HG03060 (cell line): ENCODE data around the gene SUPT6H.
"Not testable (repeated sequence)": the region's sequence is repeated elsewhere in the genome, so short reads cannot be mapped to it uniquely, and the experiment has no call there.

Experiments
- ATAC-seq: cut with Tn5 transposase; IDR thresholded peaks from one replicate; pipeline ENCODE4 v1.9.1; 2021; ENCODE audit warnings: low read depth, moderate number of reproducible peaks; ENCODE audit not compliant: unreplicated experiment

SUPT6H gene

DNA sequence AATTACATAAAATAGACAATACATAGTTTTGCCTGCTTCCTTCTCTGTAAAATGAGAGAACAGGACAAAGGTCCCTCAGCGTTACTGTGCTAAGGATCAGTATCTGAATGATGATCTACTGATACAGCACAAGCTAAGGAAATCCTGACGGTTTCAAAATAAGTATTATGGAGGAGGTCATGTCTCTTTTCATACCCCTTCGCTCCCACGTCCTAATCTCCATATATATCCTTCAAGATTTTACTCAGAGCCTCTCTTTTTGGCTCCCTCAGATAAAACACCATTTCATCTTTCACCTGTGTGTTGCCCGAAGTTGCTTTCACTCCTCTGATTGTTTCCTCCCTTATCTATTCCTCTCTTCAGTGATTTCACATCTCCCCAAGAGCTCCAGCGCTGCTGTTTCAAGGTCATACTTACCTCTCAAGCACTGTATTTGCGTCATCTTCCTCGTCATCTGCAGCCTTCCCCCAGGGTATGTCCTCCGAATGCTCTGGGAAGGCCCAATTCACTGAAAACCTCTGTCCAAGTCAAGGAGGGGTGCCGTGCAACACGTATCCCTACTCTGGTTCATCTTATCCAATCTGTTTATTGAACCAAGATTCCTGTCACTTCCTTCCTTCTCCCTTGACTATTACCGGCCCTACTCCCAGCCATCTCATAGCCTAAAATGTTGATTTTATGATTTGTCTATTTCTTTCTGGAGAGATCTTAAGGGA lies 15.8 kb upstream of the SUPT6H start:
- ATAC-seq: no peak

DNA sequence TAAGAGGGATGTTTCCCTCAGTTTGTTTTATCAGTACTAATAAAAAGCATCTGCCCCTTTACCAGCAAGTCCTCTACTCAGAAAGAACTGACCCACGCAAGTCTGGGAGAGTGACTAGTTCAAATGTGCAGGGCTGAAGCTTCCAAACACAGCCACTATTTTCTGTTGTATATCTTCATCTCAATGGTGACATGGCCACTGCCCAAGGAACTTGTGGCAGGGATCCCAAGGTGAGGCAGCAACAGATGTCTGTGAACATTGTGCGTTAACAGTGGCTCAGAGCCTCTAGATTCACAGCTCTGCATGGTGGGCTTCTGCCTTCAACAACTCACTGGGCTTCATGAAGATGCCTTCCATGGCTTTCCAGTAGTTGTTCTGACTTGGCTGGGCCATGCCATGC lies 13.3 kb upstream of the SUPT6H start:
- no peak for ATAC-seq

DNA sequence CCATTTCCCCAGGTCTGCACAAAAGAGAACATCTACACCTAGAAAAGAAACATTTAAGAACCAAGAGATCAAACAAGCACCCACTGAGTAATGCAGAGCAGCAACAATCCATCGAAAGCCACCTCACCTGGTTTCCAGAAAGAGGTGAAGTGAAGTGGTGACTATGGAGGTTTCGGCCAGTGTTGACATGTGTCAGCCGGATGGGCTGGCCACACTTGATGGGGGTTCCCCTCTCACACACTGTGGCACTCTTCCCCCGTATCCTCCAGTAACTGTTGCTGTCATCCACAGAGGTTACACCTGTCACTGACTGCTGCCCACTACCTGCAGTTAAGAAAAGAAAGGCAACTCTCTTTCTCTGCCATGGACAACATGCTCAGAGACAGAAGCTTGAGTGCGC lies 6.8 kb upstream of the SUPT6H start:
- no peak for ATAC-seq

DNA sequence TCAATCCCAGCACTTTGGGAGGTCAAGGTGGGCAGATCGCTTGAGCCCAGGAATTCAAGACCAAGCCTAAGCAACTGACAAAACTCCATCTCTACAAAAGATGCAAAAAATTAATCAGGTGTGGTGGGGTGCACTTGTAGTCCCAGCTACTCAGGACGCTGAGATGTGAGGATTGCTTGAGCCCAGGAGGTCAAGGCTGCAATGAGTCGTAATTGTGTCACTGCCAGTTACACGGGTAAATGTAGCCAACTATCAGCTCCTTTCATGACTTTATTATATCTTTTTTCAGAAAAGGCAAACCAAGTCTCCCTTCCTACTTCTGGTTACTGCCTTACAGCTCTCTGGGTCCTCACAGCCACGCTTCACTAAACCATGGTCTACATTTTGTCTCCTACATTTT lies 4.2 kb upstream of the SUPT6H start:
- no peak for ATAC-seq

DNA sequence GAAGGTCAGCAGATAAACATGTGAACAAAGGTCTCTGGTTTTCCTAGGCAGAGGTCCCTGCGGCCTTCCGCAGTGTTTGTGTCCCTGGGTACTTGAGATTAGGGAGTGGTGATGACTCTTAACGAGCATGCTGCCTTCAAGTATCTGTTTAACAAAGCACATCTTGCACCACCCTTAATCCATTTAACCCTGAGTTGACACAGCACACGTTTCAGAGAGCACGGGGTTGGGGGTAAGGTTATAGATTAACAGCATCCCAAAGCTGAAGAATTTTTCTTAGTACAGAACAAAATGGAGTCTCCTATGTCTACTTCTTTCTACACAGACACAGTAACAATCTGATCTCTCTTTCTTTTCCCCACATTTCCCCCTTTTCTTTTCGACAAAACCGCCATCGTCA lies 3.7 kb upstream of the SUPT6H start:
- not testable (repeated sequence) for ATAC-seq

DNA sequence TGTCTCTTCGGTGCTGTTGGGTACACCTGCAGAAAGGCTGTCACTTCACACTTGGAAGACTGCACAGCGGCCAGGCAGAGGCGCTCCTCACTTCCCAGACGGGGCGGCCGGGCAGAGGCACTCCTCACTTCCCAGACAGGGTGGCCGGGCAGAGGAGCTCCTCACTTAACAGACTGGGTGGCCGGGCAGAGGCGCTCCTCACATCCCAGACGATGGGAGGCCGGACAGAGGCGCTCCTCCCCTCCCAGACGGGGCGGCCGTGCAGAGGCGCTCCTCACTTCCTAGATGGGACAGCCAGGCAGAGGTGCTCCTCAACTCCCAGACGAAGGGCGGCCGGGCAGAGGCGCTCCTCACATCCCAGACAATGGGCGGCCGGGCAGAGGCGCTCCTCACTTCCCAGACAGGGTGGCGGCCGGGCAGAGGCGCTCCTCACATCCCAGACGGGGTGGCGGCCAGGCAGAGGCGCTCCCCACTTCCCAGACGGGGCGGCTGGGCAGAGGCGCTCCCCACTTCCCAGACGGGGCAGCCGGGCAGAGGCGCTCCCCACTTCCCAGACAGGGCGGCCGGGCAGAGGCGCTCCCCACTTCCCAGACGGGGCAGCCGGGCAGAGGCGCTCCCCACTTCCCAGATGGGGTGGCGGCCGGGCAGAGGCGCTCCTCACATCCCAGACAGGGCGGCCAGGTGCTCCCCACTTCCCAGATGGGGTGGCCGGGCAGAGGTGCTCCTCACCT lies 3.1 kb upstream of the SUPT6H start:
- ATAC-seq: not testable (repeated sequence)

DNA sequence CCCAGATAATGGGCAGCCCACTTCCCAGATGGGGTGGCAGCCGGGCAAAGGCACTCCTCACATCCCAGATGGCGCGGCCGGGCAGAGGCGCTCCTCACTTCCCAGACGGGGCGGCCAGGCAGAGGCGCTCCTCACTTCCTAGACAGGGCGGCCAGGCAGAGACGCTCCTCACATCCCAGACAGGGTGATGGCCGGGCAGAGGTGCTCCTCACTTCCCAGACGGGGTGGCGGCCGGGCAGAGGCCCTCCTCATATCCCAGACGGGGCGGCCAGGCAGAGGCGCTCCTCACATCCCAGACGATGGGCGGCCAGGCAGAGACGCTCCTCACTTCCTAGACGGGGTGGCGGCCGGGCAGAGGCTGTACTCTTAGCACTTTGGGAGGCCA lies 2.5 kb upstream of the SUPT6H start:
- ATAC-seq: not testable (repeated sequence)

DNA sequence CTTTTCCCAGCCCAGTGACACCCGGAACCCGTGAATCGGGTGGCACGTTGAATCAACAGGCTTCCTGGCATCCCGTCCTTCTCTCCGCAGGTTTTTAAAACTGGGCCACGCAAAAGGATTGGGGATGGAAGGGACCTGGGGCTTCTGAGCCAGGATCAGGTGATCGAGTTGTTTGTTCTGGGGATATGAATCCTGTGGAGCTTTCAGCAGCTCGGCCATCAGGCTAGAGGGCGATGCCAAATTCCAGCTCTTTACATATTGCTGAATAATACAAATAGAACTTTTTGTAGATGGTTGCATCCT lies 473 bp downstream of the SUPT6H start:
- ATAC-seq: no peak

DNA sequence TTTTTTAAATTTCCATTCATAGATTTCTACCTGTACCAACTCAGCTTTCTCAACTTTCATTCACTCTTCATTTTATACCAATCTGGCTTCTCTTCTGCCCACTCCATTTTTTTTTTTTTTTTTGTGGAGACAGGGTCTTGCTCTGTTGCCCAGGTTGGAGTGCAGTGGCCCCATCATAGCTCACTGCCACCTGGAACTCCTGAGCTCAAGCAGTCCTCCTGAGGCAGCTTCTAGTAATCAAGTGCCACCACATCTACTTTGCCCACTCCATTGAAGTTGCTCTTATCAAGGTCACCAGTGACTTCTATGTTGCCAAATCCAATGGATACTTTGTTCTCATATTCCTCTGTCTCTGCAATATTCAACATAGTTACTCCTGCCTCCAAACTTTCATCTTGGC lies 1.7 kb downstream of the SUPT6H start:
- no peak for ATAC-seq

DNA sequence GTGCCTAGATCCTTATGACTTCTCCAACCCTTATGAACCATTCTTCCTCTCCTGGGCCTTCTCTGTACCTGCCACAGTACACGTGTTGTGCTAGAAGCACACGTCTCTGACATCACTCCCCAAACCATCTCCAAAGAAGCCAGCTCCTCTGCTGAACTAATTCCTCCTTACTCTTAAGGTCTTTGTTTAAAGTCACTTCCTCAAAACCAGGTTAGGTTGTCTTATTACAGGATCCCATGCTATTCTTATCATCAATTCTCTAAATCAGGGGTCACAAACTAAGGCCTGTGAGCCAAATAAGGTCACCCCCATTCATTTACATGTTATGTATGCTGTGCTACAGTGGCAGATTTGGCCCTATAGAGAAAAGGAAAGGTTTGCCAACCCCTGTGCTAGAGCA lies 4.0 kb downstream of the SUPT6H start:
- no peak for ATAC-seq

DNA sequence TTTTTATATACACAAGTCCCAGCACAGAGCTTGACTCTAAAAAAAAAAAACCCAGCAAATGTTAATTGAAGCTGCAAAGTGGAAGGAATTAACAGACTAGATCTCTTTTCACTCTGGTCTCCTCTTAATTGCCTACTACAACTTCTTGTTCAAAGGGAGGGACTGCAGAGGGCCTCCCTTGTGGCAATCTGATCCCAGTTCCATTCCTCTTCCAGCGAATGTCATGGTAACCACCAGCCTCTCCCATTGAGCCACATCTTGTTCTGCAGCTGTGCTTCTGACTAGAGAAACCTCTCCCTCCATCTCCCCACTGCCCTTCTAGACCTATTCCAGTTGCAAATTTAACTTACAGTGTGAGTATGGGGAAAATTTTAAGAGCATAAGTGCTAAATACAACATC lies 5.9 kb downstream of the SUPT6H start:
- no peak for ATAC-seq

DNA sequence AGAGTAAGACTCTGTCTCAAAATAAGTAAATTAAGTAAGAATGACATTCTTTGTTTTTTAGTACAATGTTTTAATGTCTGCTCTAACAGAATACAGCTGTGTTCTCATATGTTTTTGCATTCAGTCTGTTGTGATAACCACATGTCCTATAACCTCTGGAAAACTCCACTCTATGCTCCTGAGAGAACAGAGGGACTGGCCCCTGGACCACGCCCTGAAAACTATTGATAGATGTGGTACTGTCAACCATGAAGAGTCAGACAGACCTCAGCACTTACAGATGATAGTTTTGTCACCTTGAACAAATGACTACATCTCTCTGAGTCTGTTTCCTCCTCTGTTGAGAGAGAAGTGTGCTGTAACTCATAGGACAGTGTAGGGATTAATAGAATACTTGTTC lies 7.9 kb downstream of the SUPT6H start:
- ATAC-seq: no peak

DNA sequence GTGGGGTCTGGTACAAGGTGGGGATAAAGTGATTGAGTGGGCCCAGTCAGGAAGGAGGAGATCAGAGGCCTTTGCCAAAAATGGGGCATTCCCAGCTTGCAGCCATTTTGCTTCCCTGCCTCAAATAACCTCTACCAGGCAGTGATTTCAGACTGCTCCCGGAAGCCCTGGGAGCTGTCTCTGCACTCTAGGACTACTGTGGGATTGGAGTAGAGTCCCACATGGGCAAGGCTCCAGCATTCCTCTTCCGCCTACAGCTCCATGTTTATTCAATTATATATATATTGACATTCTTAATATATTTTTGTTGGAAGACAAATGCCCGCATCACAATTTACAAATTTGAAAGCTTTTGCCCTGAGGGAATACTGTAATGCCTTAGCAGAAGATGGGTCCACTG lies 13.5 kb downstream of the SUPT6H start:
- ATAC-seq: no peak

DNA sequence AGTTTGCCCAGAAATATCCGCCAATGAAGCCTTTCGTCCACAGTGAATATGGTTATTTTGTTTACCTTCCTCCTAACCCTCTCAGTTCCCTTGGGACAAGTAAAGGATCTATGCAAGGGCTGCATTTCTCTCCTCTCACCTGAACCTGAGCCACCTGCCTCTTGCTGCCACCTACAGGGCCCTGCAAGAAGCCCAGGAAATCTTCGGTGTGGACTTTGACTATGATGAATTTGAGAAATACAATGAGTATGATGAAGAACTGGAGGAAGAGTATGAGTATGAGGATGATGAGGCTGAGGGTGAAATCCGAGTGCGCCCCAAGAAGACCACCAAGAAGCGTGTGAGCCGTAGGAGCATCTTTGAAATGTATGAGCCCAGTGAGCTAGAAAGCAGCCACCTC lies 14.0 kb downstream of the SUPT6H start:
- no peak for ATAC-seq

DNA sequence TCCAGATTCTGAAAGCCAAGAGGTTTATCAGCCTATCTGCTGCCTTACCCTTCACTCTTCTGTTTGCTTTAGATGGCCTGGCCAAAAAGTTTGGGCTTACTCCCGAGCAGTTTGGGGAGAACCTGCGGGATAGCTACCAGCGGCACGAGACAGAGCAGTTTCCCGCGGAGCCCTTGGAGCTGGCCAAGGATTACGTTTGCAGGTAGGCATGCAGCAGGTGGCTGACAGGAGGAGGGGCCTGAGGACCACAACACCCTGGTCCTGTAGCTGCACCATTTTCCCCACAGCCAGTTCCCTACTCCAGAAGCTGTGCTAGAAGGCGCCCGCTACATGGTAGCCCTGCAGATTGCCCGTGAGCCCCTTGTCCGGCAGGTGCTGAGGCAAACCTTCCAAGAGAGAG lies 20.6 kb downstream of the SUPT6H start:
- ATAC-seq: no peak

DNA sequence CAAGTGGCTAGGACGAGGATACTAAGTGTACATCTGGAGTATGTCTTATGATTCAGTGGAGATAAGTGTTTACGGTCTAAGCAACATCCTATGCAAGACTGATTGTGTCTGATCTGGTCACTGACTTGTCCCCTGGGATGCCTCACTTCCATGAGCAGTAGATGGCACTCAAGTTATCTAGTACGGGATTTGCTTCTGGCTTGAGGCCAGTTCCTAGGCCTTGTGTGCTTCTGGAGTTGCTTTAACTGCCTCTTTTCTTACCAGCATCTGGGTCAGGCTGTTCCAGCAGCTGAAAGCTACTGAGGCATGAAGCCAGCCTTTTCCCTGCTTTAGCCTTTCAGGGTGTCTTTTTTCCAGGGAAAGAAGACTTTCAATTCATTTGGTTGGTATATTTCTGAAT lies 23.0 kb downstream of the SUPT6H start:
- ATAC-seq: no peak

DNA sequence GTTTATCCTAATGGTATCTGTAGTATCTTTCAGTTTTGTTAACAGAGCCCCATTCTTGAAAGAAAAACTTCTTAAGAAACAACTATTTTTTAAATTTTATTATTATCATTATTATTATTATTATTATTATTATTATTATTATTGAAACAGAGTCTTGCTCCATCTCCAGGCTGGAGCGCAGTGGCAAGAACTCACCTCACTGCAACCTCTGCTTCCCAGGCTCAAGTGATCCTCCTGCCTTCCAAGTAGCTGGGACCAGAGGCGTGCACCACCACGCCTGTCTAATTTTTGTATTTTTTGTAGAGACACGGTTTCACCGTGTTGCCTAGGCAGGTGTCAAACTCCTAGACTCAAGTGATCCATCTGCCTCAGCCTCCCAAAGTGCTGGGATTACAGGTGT lies 23.4 kb downstream of the SUPT6H start:
- ATAC-seq: no peak

DNA sequence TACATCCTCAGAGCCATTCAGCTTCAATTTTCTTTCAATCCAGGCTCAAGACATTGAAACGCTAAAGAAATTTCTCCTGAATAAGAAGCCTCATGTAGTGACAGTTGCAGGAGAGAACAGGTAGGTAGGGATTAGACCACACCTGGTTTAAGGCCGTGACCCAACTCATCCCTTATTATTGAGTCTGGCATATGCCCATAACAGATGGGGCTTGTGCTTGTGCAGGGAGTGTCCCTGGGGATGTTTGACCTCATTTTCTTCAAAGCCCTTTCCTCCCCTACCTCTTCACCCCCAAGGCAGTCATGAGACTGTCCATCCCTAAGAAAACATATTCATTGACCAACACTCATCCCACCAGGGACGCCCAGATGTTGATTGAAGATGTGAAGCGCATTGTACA lies 24.3 kb downstream of the SUPT6H start:
- no peak for ATAC-seq

DNA sequence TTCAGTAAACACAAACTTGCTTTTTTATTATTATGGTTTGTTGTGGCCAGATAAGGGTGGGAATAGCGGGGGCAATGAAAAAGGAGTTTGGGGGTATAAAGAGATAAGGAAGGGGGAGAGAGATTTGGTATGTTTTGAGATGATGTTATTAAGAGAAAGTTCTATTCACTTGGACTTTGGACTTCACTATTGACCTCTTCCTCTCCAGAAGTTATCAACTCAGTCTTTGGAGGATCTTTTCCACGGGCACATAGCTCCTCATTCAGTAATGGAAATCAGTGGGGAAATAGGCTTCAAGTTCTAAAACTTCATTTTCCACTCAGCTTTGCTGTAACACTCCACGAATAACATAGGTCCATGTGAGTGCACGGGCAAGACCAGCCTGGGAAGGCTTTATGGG lies 26.5 kb downstream of the SUPT6H start:
- no peak for ATAC-seq

DNA sequence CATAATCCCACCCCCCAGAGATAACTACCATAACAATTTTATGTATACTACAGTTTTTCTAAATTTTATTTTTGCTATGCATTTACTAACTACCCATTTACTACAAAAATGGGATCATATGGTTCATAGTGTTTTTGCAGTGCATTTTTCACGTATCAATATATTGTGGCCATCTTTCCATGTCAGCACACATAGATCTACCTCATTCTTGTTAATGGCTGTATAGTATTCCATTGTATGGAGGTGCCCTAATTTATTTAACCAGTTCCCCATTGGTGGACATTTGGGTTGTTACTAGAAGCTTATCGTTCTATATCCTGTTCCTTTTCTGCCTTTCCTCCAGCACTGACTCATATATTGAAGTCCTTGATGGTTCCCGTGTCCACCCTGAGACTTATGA lies 27.0 kb downstream of the SUPT6H start:
- no peak for ATAC-seq

DNA sequence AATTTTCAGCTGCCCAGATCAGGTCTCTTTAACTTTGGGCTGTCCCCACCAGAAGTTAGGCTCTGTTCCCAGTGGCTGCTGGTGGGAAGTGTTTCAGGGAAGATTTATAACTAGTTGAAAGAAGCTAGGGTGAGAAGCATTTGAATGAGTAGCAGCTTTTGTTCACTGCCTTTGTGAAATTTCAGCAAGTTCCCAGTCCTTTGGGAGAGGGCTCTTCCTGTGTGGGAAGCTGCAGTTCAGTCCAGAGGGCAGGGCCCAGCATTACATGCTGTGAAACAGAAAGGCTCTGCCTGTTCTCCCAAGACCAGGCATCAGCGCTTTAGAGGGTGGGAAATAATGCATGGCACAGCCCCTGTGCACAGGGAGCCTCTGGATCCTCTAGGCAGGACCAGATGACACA lies 31.9 kb downstream of the SUPT6H start:
- no peak for ATAC-seq

DNA sequence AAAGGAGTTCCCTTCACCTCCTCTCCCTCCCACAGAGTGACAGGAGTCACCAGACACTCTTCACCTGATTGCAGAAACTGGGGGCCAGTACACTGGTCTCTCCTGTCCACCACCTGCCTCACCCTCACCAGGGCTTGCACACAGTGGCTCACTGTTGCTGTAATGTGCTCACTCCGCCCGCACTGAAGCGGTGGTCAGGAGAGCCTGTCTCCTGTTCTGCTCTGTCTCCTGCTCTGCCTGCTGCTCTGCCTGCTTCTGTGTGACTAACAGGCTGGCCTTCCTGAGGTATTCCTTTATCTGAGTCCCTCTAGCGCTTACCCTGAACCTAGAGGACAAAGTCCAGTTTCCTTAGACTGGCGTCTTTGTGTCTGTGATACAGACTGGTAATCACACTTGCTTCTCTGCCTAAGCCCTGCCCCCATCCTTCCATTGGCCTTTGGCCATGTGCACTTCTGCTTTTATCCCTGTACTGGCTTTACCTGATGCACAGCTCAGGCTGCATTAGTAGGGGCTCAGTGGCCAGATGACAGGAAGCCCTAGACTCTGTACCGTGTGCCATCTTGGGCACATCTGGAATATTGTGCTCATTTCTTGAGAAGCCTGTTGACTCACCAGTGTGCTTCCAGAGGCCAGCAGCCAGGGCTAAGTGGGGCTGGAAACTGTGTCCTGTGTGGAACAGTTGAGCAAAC lies 36.4 kb downstream of the SUPT6H start:
- no peak for ATAC-seq
